HG02852 (cell line): Measurements from ENCODE around the gene CST3.
"Not testable (repeated sequence)": the region's sequence is repeated elsewhere in the genome, so short reads cannot be mapped to it uniquely, and the experiment has no call there.

Experiments used
- ATAC-seq: cut with Tn5 transposase; IDR thresholded peaks from one replicate; pipeline ENCODE4 v1.9.1; 2021; ENCODE audit warnings: mild to moderate bottlenecking, moderate library complexity; ENCODE audit not compliant: unreplicated experiment

Gene CST3

DNA sequence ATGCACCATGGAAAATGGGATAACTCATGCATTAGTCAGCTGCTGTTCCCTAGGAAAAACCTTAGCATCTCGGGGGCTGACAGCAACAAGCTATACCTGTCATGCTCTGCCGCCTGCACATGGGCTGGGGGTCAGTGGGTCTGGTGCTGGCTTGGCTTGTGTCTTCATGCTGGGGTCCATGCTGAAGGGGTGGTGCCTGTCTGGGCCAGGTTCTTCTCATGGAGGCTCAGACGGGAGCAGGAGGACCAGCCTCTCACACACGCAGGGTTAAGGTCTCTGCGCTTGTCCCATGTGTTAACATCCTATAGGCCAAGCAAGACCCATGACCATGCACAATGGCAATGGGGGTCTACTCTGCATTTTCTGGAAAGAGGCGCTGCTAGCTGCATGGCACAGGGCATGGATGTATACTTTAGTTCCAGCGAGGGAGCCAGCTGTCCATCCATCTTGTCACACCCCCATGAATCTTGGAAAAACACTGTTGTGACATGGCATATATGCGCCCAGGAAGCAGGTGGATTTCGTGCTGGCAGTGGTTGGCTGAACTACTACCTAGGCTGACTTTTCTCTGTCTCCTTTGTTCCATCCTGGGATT lies 24.6 kb upstream of the CST3 start:
- no peak for ATAC-seq

DNA sequence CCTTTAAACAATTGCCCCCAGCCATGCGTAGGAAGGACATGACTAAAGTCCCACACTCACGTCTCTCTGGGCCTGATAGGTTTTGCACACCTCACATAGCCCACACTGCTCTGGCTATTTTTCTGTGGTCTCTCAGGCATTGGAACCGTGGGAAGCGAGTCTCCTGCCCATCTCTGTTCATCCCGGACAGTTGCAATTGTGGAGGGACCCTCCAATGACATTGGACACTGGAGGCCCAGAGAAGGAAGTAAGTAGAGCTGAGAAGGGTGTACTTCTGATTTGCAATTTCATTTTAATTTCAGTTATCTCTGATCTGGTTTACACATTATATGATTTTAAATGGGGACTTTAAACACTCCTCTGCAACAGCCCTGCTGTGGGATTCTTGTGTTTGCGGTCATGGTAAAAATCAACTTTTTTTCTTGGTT lies 23.3 kb upstream of the CST3 start:
- ATAC-seq: no peak

DNA sequence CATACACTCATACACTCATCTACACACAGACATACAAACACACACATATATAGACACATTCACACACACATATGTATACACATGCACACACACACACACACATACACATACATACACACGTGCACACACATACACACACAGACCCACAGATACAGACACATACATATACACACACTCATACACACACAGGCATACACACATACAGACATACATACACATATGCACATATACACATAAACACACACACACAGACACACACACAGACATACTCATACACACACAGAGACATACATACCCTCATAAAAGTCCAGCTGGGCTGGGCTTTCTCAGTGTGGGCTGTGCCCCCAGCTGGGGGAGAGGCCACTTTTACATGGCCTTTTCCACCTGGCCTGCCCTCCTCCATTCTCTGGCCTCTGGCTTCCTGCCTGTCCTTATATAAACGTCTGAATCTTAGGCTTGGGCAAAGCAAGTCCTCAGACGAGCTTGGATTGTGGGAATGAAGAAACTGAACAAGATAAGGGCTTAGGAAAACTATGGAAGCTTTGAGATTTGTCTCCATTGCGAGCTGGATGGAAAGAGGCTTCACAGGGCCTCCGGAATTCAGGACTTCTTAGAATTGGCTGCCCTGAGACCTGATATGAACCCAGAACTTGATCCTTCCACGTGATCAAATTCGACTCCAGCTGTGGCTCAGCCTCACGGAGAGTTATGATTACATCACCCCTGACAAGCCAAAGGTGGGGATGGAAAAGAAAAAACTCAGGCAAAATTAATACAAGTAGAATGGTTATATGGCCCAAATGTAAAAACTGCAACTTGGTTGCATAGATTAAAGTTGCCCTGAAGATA lies 22.5 kb upstream of the CST3 start:
- no peak for ATAC-seq

DNA sequence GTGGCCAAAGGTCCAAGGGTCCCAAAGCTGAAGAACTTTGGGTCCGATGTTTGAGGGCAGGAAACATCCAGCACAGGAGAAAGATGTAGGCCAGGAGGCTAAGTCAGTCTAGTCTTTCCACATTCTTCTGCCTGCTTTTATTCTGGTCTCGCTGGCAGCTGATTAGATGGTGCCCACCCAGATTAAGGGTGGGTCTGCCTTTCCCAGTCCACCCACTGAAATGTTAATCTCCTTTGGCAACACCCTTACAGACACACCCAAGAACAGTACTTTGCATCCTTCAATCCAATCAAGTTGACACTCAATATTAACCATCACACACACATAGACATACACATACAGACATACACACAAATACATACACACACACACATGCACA lies 21.8 kb upstream of the CST3 start:
- ATAC-seq: not testable (repeated sequence)

DNA sequence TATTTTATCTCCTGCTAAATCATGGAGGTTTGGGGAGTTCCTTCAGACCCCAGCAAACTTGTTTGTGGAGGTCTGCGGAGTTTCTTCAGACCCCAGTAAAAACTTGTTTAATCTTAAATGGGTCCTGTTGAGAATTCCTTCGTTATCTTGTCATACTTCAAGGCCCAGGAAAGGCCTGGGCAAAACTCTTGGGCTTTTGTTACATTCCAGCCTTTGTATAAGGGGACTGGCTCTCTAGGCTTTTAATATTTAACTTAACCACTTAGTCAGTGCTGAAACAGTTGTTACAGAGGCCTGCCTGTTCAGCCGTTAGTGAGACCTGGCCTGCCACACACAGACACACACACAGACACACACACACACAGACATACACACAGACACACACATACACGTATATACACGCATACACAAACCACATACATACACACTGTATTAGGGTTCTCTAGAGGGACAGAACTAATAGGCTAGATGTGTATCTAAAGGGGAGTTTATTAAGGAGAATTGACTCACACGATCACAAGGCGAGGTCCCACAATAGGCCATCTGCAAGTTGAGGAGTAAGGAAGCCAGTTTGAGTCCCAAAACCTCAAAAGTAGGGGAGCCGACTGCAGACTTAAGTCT lies 21.3 kb upstream of the CST3 start:
- ATAC-seq: no peak

DNA sequence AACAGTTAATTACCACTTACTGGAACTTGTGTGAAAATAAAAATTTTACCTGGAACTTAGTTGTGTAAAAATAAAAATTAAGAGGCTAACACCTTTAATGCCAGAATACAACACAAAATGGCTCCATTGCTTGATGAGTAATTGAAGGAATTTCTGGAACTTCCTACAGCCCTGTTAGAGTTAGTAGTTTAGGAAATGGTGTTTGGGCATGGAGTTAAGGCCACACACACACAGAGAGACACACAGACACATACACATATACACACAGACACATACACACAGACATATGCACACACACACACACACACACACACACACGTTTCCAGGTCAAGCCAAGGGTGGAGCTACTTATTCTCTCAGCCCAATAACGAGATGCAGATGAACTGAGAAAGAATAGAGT lies 20.6 kb upstream of the CST3 start:
- no peak for ATAC-seq

DNA sequence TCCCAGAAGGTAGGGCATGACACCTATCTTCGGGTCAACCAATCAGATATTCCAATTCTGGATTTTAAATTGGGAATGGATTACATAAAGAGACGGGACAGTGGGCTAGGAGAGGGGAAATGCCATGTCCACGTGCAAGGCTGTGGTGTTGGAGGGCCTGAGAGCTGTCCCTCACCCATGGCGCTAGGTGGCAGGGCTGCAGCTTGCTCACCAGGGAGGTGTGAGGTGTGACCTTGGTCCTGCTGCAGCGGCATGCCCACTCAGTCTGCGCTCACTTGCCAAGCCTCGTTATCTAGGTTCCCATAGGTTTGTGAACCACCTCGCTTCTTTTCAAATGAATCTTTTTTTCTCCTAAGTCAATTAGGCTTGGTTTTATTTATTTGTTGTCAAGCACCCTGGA lies 19.4 kb upstream of the CST3 start:
- ATAC-seq: no peak

DNA sequence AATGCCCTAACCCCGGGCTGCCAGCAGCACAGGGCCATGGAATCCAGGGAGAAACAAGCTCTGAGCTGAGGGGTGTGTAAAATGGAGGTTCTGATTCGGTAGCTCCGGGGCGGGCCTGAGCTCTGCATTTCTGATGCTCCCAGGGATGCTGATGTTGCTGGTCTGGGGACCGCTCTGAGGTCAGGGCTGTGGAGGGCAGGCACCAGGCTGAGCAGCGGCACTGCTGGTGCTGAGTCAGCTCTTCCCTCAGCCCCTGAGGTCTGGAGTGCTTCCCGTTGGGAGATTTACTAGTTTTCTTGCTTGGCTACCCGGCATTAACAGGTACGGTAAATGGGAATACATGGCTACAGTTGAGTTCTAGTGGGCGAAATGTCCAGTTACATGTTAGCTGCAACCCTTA lies 18.6 kb upstream of the CST3 start:
- no peak for ATAC-seq

DNA sequence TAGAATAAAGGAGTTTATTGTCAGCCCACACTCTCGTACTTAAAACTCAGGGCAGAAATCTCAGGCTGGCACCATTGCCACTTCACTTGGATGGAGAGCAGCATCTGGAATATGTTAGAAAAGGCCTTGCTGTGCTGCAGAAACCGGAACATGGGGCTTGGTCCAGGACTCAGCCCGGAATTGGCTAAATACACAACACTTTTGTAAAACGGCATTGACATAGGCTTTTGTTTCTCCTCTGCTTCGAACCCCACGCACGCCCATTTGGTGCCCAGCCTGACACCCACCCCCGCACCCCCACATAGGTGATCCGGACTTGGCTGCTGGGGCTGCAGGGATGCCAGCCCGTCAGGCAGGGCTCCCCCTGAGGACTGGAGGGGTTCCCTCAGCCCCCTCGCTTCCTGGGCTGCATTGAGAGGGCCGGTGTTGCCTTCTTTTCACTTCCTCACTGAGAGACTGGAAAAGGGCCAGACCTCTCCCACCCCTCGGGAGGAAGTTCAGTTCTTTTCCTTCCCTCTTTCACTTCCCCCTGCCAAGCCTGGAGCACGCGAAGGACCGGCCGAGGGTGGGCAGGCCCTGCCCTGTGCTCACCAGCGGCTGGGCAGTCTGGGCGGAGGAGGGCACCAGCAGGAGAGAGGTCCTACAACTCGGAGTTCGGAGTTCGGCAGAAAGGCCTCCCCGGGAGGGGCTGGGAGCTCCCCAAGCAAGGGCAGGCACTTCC lies 17.9 kb upstream of the CST3 start:
- no peak for ATAC-seq

DNA sequence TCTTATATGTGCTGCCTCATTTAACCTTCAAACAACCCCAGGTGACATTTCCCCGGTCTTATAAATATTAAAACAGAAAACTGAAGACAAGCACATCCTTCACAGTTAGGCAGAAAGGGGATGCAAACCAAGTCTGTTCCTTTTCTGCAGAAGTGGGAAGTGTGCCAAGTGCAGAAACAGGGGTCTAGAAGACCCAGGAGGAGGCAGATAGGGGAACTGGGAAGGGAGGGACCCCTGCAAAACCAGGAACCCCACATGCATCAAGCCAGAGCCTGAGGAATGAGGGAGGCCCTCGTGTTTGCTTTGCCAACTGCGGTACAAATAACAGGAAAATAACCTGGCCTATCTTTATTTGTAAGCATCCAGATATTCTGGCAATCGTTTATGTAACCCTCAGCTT lies 17.0 kb upstream of the CST3 start:
- no peak for ATAC-seq

DNA sequence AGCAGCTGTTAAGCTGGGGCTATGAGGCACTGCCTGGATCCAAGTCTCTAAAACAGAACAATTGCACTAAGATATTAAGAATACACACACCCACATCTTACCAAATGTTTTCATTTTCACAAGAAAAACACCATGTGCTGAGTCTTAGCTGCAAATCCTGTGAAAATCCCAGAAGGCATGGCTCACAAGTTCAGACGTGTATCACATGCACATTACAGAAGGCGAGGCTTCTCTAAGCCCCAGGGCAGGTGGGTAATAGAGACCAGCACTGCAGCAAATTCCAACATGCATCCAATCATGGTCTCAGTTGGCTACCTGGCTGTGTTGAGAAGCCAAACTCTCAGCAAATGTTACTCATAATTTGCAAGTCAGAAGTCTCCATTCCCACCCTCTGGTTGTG lies 16.2 kb upstream of the CST3 start:
- ATAC-seq: no peak

DNA sequence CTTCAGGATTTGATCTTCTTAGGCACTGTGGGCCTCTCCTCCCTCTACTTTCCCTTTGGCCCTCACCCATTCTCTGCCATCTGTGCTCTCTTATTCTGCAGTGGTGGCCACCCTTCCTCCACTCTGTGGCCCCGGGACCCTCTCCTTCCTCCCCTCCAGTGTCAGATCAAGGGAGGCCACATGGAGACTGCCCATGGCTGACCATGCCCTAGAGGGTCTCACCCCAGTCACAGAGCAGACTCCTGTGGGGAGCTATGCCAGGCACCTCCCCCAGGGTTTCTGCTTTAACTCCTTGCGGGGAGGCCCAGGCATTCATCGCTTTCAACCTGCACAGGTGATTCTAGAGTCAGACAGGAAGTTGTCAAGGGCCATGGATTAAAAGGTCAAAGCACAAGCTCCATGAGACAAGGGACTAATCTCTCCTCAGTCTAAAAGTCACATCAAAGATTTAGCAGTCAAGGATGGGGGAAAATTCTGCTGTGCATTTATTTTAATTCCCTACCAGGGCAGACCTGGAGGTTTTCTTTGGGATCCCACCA lies 15.7 kb upstream of the CST3 start:
- ATAC-seq: no peak

DNA sequence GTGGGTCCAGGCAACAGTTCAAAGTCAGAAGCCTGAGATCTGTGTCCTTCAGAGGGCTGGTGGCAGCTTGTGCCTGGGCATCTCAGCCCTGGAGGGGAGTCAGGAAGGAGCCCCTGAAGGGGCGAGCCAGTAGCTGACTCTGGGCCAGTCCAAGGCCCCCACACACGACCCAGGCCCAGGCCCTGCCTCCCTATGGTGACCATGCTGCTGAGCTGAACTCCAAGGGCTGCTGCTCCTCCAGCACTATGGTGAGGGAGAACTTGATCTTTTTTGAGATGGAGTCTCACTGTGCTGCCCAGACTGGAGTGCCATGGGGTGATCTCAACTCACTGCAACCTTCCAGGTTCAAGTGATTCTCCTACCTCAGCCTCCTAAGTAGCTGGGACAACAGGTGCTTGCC lies 15.2 kb upstream of the CST3 start:
- no peak for ATAC-seq

DNA sequence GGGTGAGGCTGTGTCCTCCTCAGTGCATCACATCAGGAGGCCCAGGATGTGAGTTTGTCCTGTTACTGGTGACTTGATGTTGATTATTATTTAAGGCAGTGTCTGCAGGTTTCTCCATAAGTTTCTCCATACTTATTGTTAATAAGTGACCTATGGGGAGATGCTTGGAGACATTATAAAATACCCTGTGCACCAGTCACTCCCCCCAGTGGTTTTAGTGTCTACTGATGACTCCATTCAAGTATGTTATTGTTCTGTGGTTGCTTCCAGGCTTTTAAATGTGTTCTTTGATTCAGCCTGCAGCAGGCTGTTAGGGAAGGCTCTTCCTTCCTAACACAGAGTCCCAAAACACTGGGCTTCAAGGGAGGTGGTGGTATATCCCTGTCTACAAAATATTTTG lies 14.6 kb upstream of the CST3 start:
- no peak for ATAC-seq

DNA sequence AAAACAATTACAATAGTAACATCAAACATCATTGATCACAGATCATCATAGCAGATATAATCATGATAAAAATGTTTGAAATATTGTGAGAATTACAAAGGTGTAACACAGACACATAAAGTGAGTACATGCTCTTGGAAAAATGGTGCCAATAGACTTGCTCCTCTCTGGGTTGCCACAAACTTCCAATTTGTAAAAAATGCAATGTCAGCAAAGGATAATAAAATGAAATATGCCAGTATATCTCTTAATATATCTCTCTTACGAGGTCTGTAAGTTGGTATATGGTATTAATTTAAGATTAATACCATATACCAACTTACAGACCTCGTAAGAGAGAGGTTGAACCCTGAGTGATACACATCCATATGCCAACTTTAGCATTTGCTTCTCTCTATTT lies 13.4 kb upstream of the CST3 start:
- ATAC-seq: no peak

DNA sequence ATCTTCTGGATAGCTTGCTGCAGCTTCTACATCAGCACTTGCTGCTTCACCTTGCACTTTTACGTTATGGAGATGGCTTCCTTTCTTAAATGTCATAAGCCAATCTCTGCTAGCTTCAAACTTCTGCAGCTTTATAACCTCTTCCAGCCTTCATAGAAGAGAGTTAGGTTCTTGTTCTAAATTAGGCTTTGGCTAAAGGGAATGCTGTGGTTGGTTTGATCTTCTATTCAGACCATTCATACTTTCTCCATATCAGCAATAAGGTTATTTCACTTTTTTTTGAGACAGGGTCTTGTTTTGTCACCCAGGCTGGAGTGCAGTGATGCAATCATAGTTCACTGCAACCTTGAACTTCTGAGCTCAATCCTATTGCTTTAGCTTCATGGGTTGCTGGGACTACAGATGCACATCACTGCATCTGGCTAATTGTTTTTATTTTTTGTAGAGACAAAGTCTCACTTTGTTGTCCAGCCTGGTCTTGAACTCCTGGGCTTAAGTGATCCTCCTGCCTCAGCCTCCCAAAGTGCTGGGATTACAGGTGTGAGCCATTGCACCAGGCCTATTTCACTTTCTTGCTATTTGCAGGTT lies 12.2 kb upstream of the CST3 start:
- ATAC-seq: no peak

DNA sequence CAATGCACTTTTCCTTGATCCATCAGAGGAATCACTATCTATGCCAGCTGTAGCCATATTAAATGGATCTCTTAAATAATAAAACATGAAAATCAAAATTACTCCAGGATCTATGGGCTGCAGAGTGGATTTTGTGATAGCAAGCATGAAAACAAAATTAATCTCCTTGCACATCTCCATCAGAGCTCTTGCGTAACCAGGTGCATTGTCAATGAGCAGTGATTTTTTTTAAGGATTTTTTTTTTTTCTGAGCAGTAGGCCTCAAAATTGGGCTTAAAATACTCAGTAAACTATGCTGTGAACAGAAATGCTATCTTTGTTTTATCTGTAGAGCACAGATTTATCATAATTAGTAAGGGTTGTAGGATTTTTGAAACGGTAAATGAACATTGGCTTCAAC lies 11.5 kb upstream of the CST3 start:
- ATAC-seq: no peak

DNA sequence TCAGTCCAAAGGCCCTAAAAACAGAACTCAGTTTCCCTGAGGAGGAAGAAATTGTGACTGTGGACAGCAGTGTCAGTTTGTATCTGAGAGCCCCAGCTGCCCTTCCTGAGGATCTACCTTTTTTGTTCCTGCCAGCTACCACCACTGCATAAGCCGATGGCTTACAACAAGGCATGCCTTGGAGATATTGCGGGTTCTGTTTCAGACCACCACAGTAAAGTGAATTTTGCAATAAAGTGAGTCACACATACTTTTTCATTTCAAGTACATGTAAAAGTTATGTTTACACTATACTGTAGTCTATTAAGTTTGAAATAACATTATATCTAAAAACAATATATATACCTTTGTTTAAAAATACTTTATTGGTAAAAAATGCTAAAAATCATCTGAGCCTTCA lies 9.6 kb upstream of the CST3 start:
- ATAC-seq: no peak

DNA sequence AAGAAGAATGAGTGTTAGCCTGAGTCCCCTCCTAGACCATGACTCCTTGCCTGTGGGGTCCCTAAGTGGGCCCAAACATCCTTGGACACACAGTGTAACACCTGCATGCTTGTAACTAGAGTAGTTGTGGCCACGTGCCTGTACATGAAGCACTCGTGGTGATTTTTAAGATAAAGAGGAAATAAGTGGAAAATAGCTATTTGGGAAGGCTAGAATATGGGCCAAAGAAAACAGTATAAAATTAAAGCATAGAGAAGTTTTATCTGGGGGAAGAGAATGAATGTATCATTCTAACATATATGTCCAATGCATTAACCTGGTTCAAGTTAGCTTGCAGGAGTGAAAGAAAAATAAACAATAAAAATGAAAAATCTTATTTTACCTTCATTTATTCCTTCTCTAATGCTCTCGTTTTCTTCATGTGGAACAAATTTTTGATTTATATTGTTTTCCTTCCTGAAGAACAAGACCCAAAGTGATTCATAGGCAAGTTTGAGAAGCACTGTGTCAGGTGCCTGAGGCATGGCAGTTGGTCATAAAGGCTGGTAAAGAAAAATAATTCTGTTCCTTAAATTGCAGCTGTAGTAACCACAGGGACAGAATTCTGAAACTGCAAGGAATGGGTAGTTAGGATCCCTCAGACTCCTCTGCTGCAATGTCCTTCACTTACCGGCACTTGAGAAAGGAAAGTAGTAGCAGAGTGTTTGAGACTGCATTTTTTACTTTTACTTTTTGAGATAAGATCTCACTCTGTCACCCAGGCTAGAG lies 8.5 kb upstream of the CST3 start:
- ATAC-seq: no peak

DNA sequence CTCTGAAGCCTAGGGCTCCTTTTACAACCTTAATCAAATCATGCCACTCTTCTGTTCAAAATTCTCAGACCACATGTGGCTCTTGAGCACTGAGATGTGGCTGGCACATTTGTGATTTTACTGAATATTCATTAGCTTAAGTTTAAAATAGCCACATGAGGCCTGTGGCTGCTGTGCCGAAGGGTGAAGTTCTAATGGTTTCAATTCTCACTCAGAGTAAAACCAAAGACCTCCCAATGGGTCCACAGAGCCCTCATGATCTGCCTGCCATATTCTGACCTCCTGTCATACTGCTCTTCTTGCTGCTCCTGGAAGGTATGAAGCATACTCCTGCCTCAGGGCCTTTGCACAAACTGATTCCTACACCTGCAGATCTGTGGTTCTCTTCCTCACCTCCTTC lies 7.8 kb upstream of the CST3 start:
- no peak for ATAC-seq
